ENCODE measurements around the gene OPCML. TPM values are rescaled to one million over a fixed set of nuclear protein-coding genes. Genes with fewer than 3 reads are reported as not detected.
A peak's percentile ranks its signal among the peaks of the same experiment; 100 is the strongest.

The OPCML gene
- total RNA-seq, 1 experiment from 2014 or later: 0.02 TPM

GRCh38 chr11:132627981-132628380 lies 904.3 kb downstream of the OPCML start:
- DNase-seq (ENCODE audit: low read depth): no peak

- no peak for DNase-seq (ENCODE audit: low read depth)
Measured at GRCh38 chr11:132626446-132626845, 905.9 kb downstream of the OPCML start.

- no peak for DNase-seq (ENCODE audit: low read depth)
Measured at GRCh38 chr11:132623511-132623910, 908.8 kb downstream of the OPCML start.

- no peak for DNase-seq (ENCODE audit: low read depth)
Measured at GRCh38 chr11:132621976-132622580, 910.2 kb downstream of the OPCML start.

- no peak for DNase-seq (ENCODE audit: low read depth)
Measured at GRCh38 chr11:132620423-132620822, 911.9 kb downstream of the OPCML start.

GRCh38 chr11:132610791-132611190 lies 921.5 kb downstream of the OPCML start:
- DNase-seq (ENCODE audit: low read depth): no peak

GRCh38 chr11:132610216-132610615 lies 922.1 kb downstream of the OPCML start:
- peak; percentile 66 for DNase-seq (ENCODE audit: low read depth)

GRCh38 chr11:132607575-132607974 lies 924.7 kb downstream of the OPCML start:
- no peak for DNase-seq (ENCODE audit: low read depth)

GRCh38 chr11:132605825-132606570 lies 926.3 kb downstream of the OPCML start:
- DNase-seq (ENCODE audit: low read depth): peak; percentile 49

GRCh38 chr11:132604431-132604830 lies 927.9 kb downstream of the OPCML start:
- DNase-seq (ENCODE audit: low read depth): peak; percentile 80

- DNase-seq (ENCODE audit: low read depth): no peak
Measured at GRCh38 chr11:132601875-132602274, 930.4 kb downstream of the OPCML start.

- DNase-seq (ENCODE audit: low read depth): peak; percentile 31
Measured at GRCh38 chr11:132595711-132596134, 936.6 kb downstream of the OPCML start.

- DNase-seq (ENCODE audit: low read depth): no peak
Measured at GRCh38 chr11:132595246-132595645, 937.1 kb downstream of the OPCML start.

GRCh38 chr11:132590986-132591385 lies 941.3 kb downstream of the OPCML start:
- no peak for DNase-seq (ENCODE audit: low read depth)

- no peak for DNase-seq (ENCODE audit: low read depth)
Measured at GRCh38 chr11:132590554-132590953, 941.7 kb downstream of the OPCML start.

- DNase-seq (ENCODE audit: low read depth): no peak
Measured at GRCh38 chr11:132589791-132590190, 942.5 kb downstream of the OPCML start.

GRCh38 chr11:132588366-132588765 lies 943.9 kb downstream of the OPCML start:
- DNase-seq (ENCODE audit: low read depth): no peak

- DNase-seq (ENCODE audit: low read depth): no peak
Measured at GRCh38 chr11:132587716-132588115, 944.6 kb downstream of the OPCML start.

GRCh38 chr11:132586801-132587200 lies 945.5 kb downstream of the OPCML start:
- DNase-seq (ENCODE audit: low read depth): peak; percentile 40

GRCh38 chr11:132579634-132580327 lies 952.5 kb downstream of the OPCML start:
- no peak for DNase-seq (ENCODE audit: low read depth)

- DNase-seq (ENCODE audit: low read depth): no peak
Measured at GRCh38 chr11:132579136-132579535, 953.2 kb downstream of the OPCML start.

- DNase-seq (ENCODE audit: low read depth): no peak
Measured at GRCh38 chr11:132578580-132578979, 953.7 kb downstream of the OPCML start.

- DNase-seq (ENCODE audit: low read depth): peak; percentile 91
Measured at GRCh38 chr11:132576706-132577105, 955.6 kb downstream of the OPCML start.

Measured in M059J (cell line).